ENCODE results near the gene SH3BP4. TPM values are rescaled to one million over a fixed set of nuclear protein-coding genes. Genes with fewer than 3 reads are reported as not detected.

Gene SH3BP4
- total and polyA plus RNA-seq, 2 of the 8 experiments (the other 6 are each of a cell fraction or from before 2014, with no cell fraction given), result 28.3 to 35.4 TPM

DNA sequence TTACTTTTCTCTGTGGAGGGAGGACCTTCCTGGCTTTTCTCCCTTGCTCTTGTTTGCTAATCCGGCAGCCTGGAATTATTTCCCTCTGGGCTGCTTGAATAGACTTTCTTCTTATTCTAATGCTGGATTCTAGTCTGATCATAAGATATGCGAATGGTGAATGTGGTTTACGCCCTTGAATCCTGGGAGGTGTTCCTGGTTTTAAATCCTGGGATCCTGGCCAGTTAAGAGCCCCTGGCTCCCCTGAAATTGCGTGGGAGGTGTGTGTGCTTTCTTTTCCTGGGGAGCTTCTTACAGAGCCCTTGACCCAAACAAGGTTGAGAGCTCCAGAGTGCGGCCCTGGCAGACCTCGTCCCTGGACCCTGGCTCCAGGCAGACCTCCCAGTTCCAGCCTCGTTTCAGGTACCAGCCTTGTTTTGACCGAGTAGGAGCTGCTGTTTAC, 2.8 kb downstream of the SH3BP4 start:
- peaks cover 33 to 65% of the 10 kb centered on the region in 2 experiments for H3K79me2 ChIP-seq (ENCODE audit: control insufficient read depth in 1 of 2, insufficient read depth in 2 of 2, low read length in 2 of 2)
- H3K23me2 ChIP-seq (ENCODE audit: low read depth, low read length), result peaks cover 18% of the 10 kb centered on the region
- POLR2A ChIA-PET (ENCODE audit: partially characterized antibody), result interaction anchor here (0.8 to 1.9 kb wide), 4 partner anchors 8 to 55 kb away, joined by 3 to 6 read pairs (median 4); no protein-coding TSS in a partner anchor
- no peak overlapping the region for H2BK120ac ChIP-seq (replicated peaks; ENCODE audit: low read depth, low read length)
- H3K4me1 ChIP-seq (replicated peaks in 1 of 4; ENCODE audit: control insufficient read depth in 3 of 4, insufficient read depth in 4 of 4, low read length in 3 of 4), result peaks cover 19 to 34% (median 31%) of the 10 kb centered on the region in 4 experiments
- H3K36me3 ChIP-seq (ENCODE audit: control insufficient read depth in 2 of 4, insufficient read depth in 4 of 4, low read length in 3 of 4), result no peaks in the 10 kb centered on the region; a peak in 1 of 8 replicates
- 0 out of 2 replicates have a peak overlapping the region, but pooled peaks have one; percentile 53 for H2AK5ac ChIP-seq (ENCODE audit: low read depth, low read length)
- CTCF ChIA-PET (ENCODE audit: partially characterized antibody), result interaction anchor here (0.9 to 2.2 kb wide), 14 partner anchors 14 to 409 kb away, joined by 3 to 8 read pairs (median 4); no protein-coding TSS in a partner anchor
- H2BK15ac ChIP-seq (ENCODE audit: low read length), result 0 out of 2 replicates have a peak overlapping the region, but pooled peaks have one; percentile 40
- H3K23ac ChIP-seq (ENCODE audit: insufficient read length), result no peak overlapping the region
- no peak overlapping the region for H2BK20ac ChIP-seq (ENCODE audit: low read length)
- WGBS, 2 experiments (ENCODE audit: extremely low coverage in 1 of 2, insufficient coverage in 1 of 2, insufficient read length in 1 of 2, insufficient replicate concordance in 2 of 2, low coverage in 1 of 2, low lambda C conversion rate in 2 of 2, missing lambda C conversion rate in 1 of 2), result 20% methylated on average over 8 of the region's 8 CpGs; no CpG with 5 or more reads in 1 of the 2 experiments
- 0 out of 2 replicates have a peak overlapping the region, but pooled peaks have one; percentile 11 for H3K27ac ChIP-seq (ENCODE audit: low read depth, low read length)
- no peak overlapping the region for H4K91ac ChIP-seq (replicated peaks; ENCODE audit: insufficient read length, low read length)
- no peak overlapping the region for H2AFZ ChIP-seq (ENCODE audit: low read length)
- H3K56ac ChIP-seq (replicated peaks; ENCODE audit: insufficient read length, low read depth, low read length), result no peak overlapping the region
- peak overlapping the region; percentile 26; the same call in 1 of the 2 replicates for H4K8ac ChIP-seq (ENCODE audit: extremely low read depth, insufficient read depth, low read length)
- H2BK5ac ChIP-seq (ENCODE audit: low read depth, low read length), result peak overlapping the region; percentile 87
- peaks cover 2% of the 10 kb centered on the region; the same call in 1 of the 2 replicates for H3K79me1 ChIP-seq (ENCODE audit: low read depth, low read length)
- peak overlapping the region; percentile 25 to 89 (median 56); a peak in 7 of 8 replicates for H3K4me3 ChIP-seq (ENCODE audit: extremely low read depth in 1 of 4, insufficient read depth in 2 of 4, low read depth in 3 of 4, low read length in 4 of 4)
- FAIRE-seq, result peak; percentile 62
- H3K9me3 ChIP-seq (ENCODE audit: insufficient read depth in 2 of 2, low read depth in 1 of 2, low read length in 1 of 2), result no peaks in the 10 kb centered on the region
- peaks cover 2 to 15% (median 11%) of the 10 kb centered on the region in 4 experiments for H3K27me3 ChIP-seq (replicated peaks in 1 of 4; ENCODE audit: control insufficient read depth in 3 of 4, extremely low read depth in 1 of 4, insufficient read depth in 3 of 4, low read length in 3 of 4)
- H4K20me1 ChIP-seq (replicated peaks in 1 of 2; ENCODE audit: control insufficient read depth in 1 of 2, insufficient read depth in 2 of 2, low read length in 2 of 2), result peaks cover 3 to 11% of the 10 kb centered on the region in 2 experiments
- H3K18ac ChIP-seq (ENCODE audit: extremely low read depth, low read length), result peak overlapping the region; percentile 87; the same call in 1 of the 2 replicates
- H3K4me2 ChIP-seq (ENCODE audit: insufficient read depth in 1 of 2, low read depth in 2 of 2, low read length in 2 of 2), result peak overlapping the region; percentile 76 to 82
- H3K9ac ChIP-seq (replicated peaks in 1 of 4; ENCODE audit: extremely low read depth in 1 of 4, low read depth in 3 of 4, low read length in 3 of 4), result no peak overlapping the region; a peak in 2 of 7 replicates
- H2BK12ac ChIP-seq (ENCODE audit: low read depth, low read length), result peak overlapping the region; percentile 93; the same call in 1 of the 2 replicates
- H3K4ac ChIP-seq (replicated peaks; ENCODE audit: insufficient read length, low read depth, low read length), result no peak overlapping the region
- peak overlapping the region; percentile 4 for H4K5ac ChIP-seq (ENCODE audit: insufficient read length, low read depth, low read length)
- H3K14ac ChIP-seq (ENCODE audit: insufficient read length), result no peak overlapping the region
- DNase-seq (ENCODE audit: low read depth in 1 of 2, low spot score in 2 of 2), result no peak
- peak; percentile 86 for TF ChIP-seq EGR1 (IDR thresholded peaks at IDR 0.05; ENCODE audit: borderline replicate concordance, low read depth, low read length)
- TF ChIP-seq, protein P1, sequence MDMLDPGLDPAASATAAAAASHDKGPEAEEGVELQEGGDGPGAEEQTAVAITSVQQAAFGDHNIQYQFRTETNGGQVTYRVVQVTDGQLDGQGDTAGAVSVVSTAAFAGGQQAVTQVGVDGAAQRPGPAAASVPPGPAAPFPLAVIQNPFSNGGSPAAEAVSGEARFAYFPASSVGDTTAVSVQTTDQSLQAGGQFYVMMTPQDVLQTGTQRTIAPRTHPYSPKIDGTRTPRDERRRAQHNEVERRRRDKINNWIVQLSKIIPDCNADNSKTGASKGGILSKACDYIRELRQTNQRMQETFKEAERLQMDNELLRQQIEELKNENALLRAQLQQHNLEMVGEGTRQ (IDR thresholded peaks at IDR 0.05; ENCODE audit: low read length), result no peak
- TF ChIP-seq CBX8 (IDR thresholded peaks at IDR 0.05; ENCODE audit: borderline replicate concordance, low read depth, low read length), result no peak
- no peak for TF ChIP-seq PHF8 (conservative IDR thresholded peaks at IDR 0.05; ENCODE audit: low read depth, low read length)
- TF ChIP-seq CHD1 (IDR thresholded peaks at IDR 0.05; ENCODE audit: low read depth, low read length), result no peak
- no peak for TF ChIP-seq SRF (IDR thresholded peaks at IDR 0.05; ENCODE audit: low read depth, low read length)
